Uterus (tissue), 2 donors: ENCODE results near the gene TPCN1.

Experiments
- CTCF ChIP-seq, 4 experiments: fragments of 200-600 bp in 2 of 4; fragments of 450-650 bp in 2 of 4; sonication (generic) in 2 of 4; IDR thresholded peaks; one replicate each; pipeline ENCODE4 v1.5.1; 2016 to 2019; ENCODE audit warnings: antibody characterized with exemption in 4 of 4, mild to moderate bottlenecking in 2 of 4, moderate library complexity in 1 of 4
- POLR2A ChIP-seq, 2 donors: fragments of 450-650 bp; IDR thresholded peaks; one replicate each; pipeline ENCODE4 v1.6.1; 2016; ENCODE audit warnings: antibody characterized with exemption in 2 of 2, mild to moderate bottlenecking in 1 of 2, moderate library complexity in 1 of 2

- TF ChIP-seq CTCF (IDR thresholded peaks at IDR 0.05) (no peak), POLR2A (IDR thresholded peaks at IDR 0.05) (no peak)
These were observed 80.5 kb downstream of the TPCN1 start for GRCh38 chr12:113301811-113302210.
